Measurements from ENCODE around the gene FGD4.
"Not testable (repeated sequence)": the region's sequence is repeated elsewhere in the genome, so short reads cannot be mapped to it uniquely, and the experiment has no call there.

Gene FGD4

GRCh38 chr12:32494656-32495055 lies 95.3 kb downstream of the FGD4 start:
- DNase-seq (ENCODE audit: low read depth) = no peak

- DNase-seq (ENCODE audit: low read depth) = no peak
Measured at GRCh38 chr12:32496946-32497345, 97.6 kb downstream of the FGD4 start.

GRCh38 chr12:32497864-32498263 lies 98.5 kb downstream of the FGD4 start:
- DNase-seq (ENCODE audit: low read depth) = no peak

- DNase-seq (ENCODE audit: low read depth) = no peak
Measured at GRCh38 chr12:32499048-32499447, 99.7 kb downstream of the FGD4 start.

GRCh38 chr12:32501835-32502333 lies 102.5 kb downstream of the FGD4 start:
- DNase-seq (ENCODE audit: low read depth) = no peak

GRCh38 chr12:32502693-32503502 lies 103.5 kb downstream of the FGD4 start:
- DNase-seq (ENCODE audit: low read depth) = no peak

- DNase-seq (ENCODE audit: low read depth) = no peak
Measured at GRCh38 chr12:32503730-32504129, 104.4 kb downstream of the FGD4 start.

GRCh38 chr12:32504591-32504990 lies 105.2 kb downstream of the FGD4 start:
- no peak for DNase-seq (ENCODE audit: low read depth)

GRCh38 chr12:32505067-32505945 lies 105.9 kb downstream of the FGD4 start:
- no peak for DNase-seq (ENCODE audit: low read depth)

- DNase-seq (ENCODE audit: low read depth) = not testable (repeated sequence)
Measured at GRCh38 chr12:32507096-32507941, 108.0 kb downstream of the FGD4 start.

- DNase-seq (ENCODE audit: low read depth) = no peak
Measured at GRCh38 chr12:32507942-32508320, 108.6 kb downstream of the FGD4 start.

- DNase-seq (ENCODE audit: low read depth) = no peak
Measured at GRCh38 chr12:32508626-32509025, 109.3 kb downstream of the FGD4 start.

GRCh38 chr12:32509328-32510091 lies 110.2 kb downstream of the FGD4 start:
- DNase-seq (ENCODE audit: low read depth) = no peak

- DNase-seq (ENCODE audit: low read depth) = not testable (repeated sequence)
Measured at GRCh38 chr12:32511976-32512375, 112.6 kb downstream of the FGD4 start.

- no peak for DNase-seq (ENCODE audit: low read depth)
Measured at GRCh38 chr12:32512379-32512778, 113.0 kb downstream of the FGD4 start.

GRCh38 chr12:32512910-32513309 lies 113.6 kb downstream of the FGD4 start:
- no peak for DNase-seq (ENCODE audit: low read depth)

- DNase-seq (ENCODE audit: low read depth) = no peak
Measured at GRCh38 chr12:32515137-32515873, 115.9 kb downstream of the FGD4 start.

GRCh38 chr12:32516230-32516629 lies 116.9 kb downstream of the FGD4 start:
- DNase-seq (ENCODE audit: low read depth) = no peak

GRCh38 chr12:32517966-32518365 lies 118.6 kb downstream of the FGD4 start:
- no peak for DNase-seq (ENCODE audit: low read depth)

GRCh38 chr12:32519047-32519446 lies 119.7 kb downstream of the FGD4 start:
- DNase-seq (ENCODE audit: low read depth) = no peak
